ENCODE results near the gene POLR2B. TPM values are rescaled to one million over a fixed set of nuclear protein-coding genes. Genes with fewer than 3 reads are reported as not detected.

The POLR2B gene
- total and polyA plus RNA-seq, 2 of the 8 experiments (the other 6 are each of a cell fraction or from before 2014, with no cell fraction given), result 59.3 to 115 TPM

DNA sequence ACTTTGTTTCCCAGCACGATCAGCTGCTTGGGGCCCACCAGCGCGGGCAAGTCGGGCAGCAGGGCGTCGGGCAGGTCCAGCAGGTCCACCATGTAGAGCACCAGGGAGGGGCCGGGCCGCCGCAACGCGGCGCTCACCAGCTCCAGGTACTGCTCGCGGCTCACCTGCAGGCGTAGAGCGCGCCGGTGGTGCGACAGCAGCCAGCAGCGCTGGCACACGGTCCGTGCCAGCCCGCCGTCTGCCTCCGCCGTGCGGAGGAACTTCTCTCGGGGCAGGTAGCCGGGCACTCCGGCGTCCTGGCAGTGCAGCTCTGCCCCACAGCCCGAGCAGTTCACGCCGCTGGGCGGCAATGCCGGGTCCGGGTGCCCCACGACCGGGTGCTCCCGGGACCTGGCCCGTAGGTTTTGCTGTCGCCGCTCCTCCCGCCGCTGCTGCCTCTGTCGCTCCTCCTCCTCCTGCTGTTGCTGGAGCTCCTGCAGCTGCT, 1.8 kb upstream of the POLR2B start:
- POLR2A ChIA-PET (ENCODE audit: partially characterized antibody), result interaction anchor here (0.8 to 4.6 kb wide), 10 partner anchors 12 to 541 kb away, joined by 3 to 55 read pairs (median 12); partner anchors contain the start of genes PAICS, PPAT and REST
- Histone ChIP-seq H2BK120ac (replicated peaks; ENCODE audit: low read depth, low read length) (no peak overlapping the region), H3K23me2 (ENCODE audit: low read depth, low read length) (peaks cover 18% of the 10 kb centered on the region), H3K56ac (replicated peaks; ENCODE audit: insufficient read length, low read depth, low read length) (no peak overlapping the region), H4K8ac (ENCODE audit: extremely low read depth, insufficient read depth, low read length) (peak overlapping the region; percentile 85), H3K27me3 (replicated peaks in 1 of 4; ENCODE audit: control insufficient read depth in 3 of 4, extremely low read depth in 1 of 4, insufficient read depth in 3 of 4, low read length in 3 of 4) (no peaks in the 10 kb centered on the region; a peak in 1 of 7 replicates), H2AK5ac (ENCODE audit: low read depth, low read length) (no peak overlapping the region), H3K79me2 (ENCODE audit: control insufficient read depth in 1 of 2, insufficient read depth in 2 of 2, low read length in 2 of 2) (peaks cover 35 to 59% of the 10 kb centered on the region in 2 experiments), H3K4ac (replicated peaks; ENCODE audit: insufficient read length, low read depth, low read length) (peak overlapping the region; percentile 21), H3K4me2 (ENCODE audit: insufficient read depth in 1 of 2, low read depth in 2 of 2, low read length in 2 of 2) (peak overlapping the region; percentile 94 to 96), H3K79me1 (ENCODE audit: low read depth, low read length) (peaks cover 7% of the 10 kb centered on the region), H4K91ac (replicated peaks; ENCODE audit: insufficient read length, low read length) (no peak overlapping the region), H3K23ac (ENCODE audit: insufficient read length) (no peak overlapping the region), H2AFZ (ENCODE audit: low read length) (peak overlapping the region; percentile 63; the same call in 1 of the 2 replicates), H2BK20ac (ENCODE audit: low read length) (no peak overlapping the region), H2BK15ac (ENCODE audit: low read length) (no peak overlapping the region), H3K18ac (ENCODE audit: extremely low read depth, low read length) (peak overlapping the region; percentile 85), H4K5ac (ENCODE audit: insufficient read length, low read depth, low read length) (no peak overlapping the region), H3K4me1 (replicated peaks in 1 of 4; ENCODE audit: control insufficient read depth in 3 of 4, insufficient read depth in 4 of 4, low read length in 3 of 4) (peaks cover 0 to 4% (median 0%) of the 10 kb centered on the region in 4 experiments; a peak in 3 of 7 replicates), H3K14ac (ENCODE audit: insufficient read length) (no peak overlapping the region), H3K9me3 (ENCODE audit: insufficient read depth in 2 of 2, low read depth in 1 of 2, low read length in 1 of 2) (no peaks in the 10 kb centered on the region), H2BK5ac (ENCODE audit: low read depth, low read length) (peak overlapping the region; percentile 81), H3K36me3 (ENCODE audit: control insufficient read depth in 2 of 4, insufficient read depth in 4 of 4, low read length in 3 of 4) (peaks cover 8 to 21% (median 16%) of the 10 kb centered on the region in 4 experiments; a peak in 6 of 8 replicates), H3K4me3 (ENCODE audit: extremely low read depth in 1 of 4, insufficient read depth in 2 of 4, low read depth in 3 of 4, low read length in 4 of 4) (peak overlapping the region; percentile 85 to 92 (median 90)), H3K9ac (replicated peaks in 1 of 4; ENCODE audit: extremely low read depth in 1 of 4, low read depth in 3 of 4, low read length in 3 of 4) (peak overlapping the region; percentile 67 to 81 (median 70); a peak in 6 of 7 replicates), H2BK12ac (ENCODE audit: low read depth, low read length) (no peak overlapping the region), H3K27ac (ENCODE audit: low read depth, low read length) (no peak overlapping the region), H4K20me1 (replicated peaks in 1 of 2; ENCODE audit: control insufficient read depth in 1 of 2, insufficient read depth in 2 of 2, low read length in 2 of 2) (peaks cover 7 to 9% of the 10 kb centered on the region in 2 experiments)
- WGBS, 2 experiments (ENCODE audit: extremely low coverage in 1 of 2, insufficient coverage in 1 of 2, insufficient read length in 1 of 2, insufficient replicate concordance in 2 of 2, low coverage in 1 of 2, low lambda C conversion rate in 2 of 2, missing lambda C conversion rate in 1 of 2), result 1% methylated on average over 41 of the region's 46 CpGs; no CpG with 5 or more reads in 1 of the 2 experiments
- DNase-seq (ENCODE audit: low read depth in 1 of 2, low spot score in 2 of 2) (peak in 1 of 2 experiments; percentile 78), FAIRE-seq (no peak)
- CTCF ChIA-PET (ENCODE audit: partially characterized antibody), result interaction anchor here (1.0 to 1.3 kb wide), 3 partner anchors 15 to 59 kb away, joined by 3 to 7 read pairs (median 5); no protein-coding TSS in a partner anchor
- TF ChIP-seq SP1 (IDR thresholded peaks at IDR 0.05; ENCODE audit: low read depth, low read length) (no peak), TEAD4 (IDR thresholded peaks at IDR 0.05; ENCODE audit: low read depth, low read length) (no peak)
